ENCODE data around the gene SF3B6.

SF3B6 gene

DNA sequence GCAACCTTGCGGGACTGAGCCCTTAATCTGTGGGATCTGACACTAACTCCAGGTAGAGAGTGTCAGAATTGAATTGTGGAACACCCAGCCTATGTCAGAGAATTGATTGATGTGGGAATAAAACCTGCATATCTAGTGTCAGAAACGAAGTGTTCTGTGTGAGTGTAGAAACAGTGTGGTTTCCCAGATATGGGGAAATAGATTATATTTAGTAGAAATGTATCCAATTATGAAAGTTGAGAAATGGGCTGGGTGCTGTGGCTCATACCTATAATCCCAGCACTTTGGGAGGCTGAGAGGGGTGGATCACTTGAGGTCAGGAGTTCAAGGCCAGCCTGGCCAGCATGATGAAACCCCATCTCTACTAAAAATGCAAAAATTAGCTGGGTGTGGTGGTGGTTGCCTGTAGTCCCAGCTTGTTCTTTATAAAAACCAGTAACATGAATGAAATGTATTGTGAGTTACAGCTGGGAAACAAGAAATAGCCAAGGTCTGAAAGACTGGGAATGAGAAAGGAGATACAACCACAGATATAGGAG is 12.8 kb upstream of the SF3B6 start:
- no peak for DNase-seq

DNA sequence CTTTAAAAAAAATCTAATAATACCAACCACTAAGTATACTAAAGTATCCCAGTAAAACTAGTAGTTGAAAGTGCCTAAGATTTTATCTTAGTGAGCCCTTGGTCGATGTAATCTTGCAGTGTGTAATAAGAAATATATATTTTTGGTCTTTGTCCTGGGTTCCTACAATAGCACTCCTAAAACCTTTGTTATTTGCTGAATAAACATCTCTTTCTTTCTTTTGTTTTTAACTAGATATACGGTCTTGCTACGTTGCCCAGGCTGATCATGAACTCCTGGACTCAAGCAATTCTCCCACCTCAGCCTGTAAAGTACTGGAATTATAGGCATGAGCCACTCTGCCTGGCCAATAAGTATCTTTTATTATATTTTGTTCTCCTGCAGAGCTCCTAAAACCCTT is 10.9 kb upstream of the SF3B6 start:
- no peak for DNase-seq

DNA sequence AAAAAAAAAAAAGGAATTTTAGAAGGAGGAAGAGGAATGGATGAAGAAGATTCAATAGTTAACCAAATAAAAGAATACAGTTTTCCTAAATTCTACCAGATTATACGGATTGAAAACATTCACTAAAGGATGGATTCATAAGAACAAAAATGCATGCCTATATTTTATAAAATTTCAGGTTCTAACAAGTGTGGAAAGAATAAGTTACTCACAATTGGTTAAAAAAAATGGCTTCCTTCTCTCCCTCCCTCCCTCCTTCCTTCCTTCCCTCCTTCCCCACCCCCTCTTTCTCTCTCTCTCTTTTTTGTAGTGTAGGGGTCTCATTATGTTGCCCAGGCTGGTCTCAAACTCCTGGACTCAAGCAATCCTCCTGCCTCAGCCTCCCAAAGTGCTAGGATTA is 10.1 kb upstream of the SF3B6 start:
- no peak for DNase-seq

DNA sequence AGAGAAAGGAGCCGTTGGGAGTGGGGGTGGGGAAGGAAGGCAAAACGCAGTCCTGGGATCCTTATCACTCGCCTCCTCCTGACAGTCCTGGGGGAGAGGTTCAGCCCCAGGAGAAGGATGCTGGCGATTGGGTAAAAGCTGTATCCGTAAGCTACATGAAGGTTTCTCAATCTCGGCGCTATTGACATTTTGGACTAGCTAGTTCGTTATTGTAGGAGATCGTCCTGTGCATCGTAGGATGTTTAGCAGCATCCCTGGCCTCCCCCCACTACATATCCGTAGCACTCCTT is 9.0 kb upstream of the SF3B6 start:
- no peak for DNase-seq

DNA sequence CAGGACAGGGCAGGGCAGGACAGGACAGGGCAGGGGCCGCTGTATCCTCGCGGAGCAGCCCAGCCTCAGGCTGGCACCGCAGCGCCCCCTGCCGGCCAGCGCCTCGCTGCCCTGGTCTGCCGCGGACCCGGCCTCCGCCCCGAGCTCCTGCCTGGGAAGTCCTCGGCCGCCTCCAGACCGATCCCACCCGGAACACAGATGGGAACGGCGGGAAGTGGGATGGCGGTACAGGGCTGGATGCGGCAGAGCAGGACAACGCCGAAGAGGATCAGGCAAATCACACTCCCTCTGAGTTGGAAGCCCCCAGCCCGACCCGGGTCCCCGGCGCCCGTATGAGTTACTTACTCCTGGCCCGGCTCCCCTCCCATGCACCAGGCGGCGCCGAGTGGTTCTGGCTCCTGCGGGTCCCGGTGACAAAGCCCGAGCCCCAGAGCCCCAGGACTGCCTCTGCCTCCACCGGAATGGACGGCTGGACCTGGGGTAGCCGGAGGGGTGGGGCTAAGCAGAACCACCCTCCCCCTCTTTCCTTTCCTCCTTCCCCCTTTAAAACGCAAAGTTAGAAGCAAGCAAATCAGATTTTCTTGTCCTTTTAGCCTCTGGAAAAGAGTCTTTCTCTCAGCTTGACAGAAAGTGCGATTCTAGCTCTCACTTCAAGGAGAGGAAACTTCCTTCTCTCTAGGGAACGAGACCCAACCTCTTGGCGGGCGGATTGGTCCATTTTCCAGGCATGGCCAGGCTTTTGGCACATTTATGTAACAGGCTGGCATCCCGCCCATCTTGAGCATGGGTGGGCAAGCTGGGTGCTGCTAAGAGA is 8.5 kb upstream of the SF3B6 start, which contains the start of gene TP53I3:
TSS of gene TP53I3 (minus strand) at position 449 of the 814 bp plus-strand sequence. CDS start 508 bp downstream, outside the sequence.
- peak; percentile 85 for DNase-seq

DNA sequence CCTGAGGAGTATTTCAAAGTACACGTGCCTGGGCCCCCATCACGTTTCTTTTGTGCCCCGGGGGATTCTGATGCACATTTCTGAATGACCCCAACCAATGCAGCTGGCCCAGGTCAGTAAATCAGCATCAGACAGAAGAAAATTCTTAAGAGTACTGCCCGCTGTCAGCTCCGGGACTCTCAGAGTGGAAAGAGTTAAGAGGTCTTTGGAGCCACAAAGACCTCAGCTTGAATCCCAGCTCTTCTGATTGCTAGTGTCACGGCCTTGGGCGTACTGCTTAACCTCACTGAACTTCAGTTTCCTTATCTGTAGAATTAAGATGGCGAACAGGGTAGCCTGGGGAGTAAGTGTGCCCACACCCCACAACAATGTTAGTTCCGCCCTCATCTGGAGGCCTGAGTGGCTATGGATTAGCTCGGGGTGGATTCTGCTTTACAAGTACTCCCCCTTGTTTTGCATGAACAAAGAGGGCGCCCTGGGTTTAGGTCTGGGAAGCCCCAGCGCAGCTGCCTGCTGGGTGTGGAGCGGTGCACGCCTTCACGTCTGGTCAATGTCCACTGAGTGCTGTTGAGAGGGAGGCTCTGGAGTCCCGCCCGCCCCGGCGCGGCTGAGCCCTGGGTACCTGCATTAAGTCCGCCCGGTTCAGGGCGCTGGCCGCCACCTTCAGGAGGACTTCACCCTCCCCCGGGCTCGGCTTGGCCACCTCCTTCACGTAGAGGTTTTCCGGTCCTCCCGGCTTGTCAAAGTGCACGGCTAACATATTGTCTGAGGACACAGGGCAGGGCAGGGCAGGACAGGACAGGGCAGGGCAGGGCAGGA is 7.7 kb upstream of the SF3B6 start:
- peak; percentile 80 for DNase-seq

DNA sequence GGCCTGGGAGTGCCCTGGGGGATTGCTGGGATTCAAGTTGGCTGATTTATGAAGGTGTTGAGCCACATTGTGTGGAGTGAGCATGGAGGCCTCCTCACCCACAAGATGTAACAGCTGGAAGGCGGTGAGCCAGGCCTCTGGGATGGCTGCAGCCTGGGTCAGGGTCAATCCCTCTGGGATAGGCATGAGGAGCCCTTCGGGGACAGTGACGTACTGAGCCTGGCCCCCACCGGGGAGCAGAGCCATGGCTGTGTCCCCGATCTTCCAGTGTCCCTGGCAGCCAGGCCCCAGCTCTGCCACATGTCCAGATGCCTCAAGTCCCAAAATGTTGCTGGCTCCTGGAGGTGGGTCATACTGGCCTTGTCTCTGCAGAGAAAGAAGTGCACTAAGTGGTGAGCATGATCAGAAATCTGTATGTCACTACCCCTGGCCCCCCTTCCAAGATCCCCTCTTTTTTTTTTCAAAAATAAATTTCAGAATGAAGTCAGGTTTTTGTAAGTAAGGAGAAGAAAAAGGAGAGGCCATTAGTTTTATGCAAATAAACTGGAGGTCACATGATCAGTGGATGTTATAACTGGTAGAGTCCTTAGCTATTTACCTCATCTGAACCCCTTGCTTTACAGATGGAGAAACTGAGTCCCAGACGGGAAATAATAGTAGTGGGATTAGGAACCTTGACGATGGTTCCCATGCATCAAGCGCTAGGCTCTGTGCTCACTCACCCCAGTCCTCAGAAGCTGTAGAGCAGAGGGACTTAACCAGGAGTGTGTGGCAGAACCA is 6.9 kb upstream of the SF3B6 start:
- DNase-seq: no peak

DNA sequence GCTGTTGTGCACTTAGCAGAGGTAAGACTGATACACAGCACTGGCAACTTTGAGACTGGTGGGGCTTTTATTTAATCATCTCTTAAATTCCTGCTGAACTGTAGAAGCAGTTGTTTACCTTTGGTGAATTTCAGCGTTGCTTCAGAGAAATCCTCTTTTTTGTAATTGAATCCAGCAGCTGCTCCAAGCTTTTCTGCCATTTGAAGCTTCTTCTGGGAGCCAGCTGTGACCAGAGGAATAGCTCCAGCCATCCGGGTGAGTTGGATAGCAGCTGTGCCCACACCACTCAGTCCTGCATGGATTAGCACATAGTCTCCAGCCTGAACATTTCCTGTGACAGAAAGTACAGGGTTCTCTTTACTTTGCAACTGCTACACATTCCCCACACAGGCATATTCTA is 4.6 kb upstream of the SF3B6 start:
- DNase-seq: no peak

DNA sequence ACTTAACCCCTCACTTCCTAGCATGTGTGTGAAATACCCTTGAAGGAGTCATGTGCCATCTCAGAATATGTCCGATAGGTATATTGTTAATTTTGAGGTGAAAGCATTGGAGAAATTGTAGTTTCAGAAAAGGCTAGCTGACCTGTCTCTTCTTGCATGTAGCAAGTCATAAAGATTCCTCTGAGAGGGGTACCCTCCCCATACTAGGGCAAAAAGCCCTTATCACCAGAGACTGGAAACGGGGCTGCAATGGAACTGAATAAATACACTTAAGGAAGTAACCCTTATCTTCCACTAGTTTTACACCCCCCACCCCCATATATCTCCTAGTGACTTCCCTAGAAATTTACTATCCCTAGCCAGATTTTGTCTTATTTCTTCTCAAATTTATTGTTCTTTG is 1.8 kb upstream of the SF3B6 start:
- DNase-seq: no peak

DNA sequence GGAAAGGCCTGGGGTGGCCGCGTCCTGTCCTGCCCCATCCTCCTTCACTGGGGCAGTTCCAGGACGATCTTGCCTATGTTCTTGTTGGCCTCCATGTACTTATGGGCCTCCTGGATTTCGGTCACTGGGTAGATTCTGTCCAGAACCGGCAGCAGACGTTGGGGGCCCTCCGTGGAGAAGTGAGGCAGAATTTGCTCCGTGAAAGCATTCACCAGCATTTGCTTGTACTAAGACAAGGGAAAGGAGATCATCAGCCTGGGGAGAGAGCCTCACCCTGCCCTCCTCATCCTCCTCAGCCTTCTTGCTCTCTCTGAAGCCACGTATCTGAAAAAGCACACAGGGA is 1.4 kb upstream of the SF3B6 start:
- no peak for DNase-seq

DNA sequence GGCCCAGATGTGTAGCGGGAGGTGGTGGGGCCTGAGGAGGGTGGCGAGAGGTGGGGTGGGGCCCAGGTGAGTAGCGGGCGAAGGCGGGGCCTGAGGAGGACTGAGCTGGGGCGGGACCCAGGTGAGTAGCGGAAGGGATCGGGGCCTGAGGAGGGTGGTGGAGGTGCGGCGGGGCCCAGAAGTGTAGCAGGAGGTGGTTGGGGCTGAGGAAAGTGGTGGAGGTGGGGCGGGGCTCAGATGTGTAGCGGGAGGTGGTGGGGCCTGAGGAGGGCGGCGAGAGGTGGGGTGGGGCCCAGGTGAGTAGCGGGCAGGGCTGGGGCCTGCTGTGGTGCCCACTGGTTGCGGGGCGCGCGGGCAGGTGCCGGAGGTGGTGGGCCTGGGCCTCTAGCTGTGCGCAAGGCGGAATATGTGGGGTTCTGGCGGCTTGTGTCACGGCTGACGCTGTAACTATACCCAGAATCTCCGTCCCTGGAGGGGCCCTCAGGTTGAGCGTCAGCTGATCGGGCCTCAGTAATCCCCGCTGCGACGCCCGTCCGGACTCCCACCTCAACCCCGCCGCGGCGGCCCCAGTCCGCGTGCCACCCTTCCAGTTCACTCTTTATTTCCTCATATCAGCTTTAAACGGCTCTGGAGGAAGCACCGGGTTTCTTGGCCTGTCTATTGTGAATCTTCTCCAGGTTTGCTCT is 866 bp upstream of the SF3B6 start:
- DNase-seq: peak; percentile 37

DNA sequence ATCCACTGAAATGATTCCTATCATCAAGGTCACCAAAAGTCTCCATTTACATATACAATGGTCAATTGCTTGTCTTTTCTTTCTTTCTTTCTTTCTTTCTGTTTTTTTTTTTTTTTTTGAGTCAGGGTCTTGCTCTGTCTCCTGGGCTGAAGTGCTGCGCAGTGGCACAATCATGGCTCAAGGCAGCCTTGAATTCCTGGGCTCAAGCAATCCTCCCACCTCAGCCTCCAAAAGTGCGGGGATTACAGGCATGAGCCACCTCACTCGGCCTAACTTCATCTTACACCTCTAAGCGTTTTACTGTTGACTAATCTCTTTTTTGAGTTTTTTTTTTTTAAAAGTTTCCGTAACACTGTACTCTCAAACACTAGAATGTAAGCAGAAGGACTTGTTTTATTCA is 867 bp downstream of the SF3B6 start:
- no peak for DNase-seq

DNA sequence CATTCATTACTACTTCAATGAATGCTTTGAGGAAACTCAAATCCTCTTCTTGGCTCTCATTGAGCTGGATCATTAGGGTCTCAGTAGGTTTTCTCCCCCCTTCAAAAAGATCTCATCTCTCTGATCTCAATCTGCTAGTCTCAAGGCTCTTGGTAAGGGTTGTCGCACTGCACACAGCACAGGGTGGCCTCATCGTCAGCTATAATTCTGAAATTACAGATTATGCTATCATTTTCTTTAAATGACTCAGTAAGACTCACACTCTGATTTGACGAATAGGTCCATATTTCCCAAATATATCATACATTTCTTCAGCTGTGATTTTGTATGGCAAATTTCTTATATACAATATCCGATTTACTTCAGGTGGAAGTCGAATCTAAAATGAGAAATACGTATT is 2.3 kb downstream of the SF3B6 start:
- no peak for DNase-seq

DNA sequence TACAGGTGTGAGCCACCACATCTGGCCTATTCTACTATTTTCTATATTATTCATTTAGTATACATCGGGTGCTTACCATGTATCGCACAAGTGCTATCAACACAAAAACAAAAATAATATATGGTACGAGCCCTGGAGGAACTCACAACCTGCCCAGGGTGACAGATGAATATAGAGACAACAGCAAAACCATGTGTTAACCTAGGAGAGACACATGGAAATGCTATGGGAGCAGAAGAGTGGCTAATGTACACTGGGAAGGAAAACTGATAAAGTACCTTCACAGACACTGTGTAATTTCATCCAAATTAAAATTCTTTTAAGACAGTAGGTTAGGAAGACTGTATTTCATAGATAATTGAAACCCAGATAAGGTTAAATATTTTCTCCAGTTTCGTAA is 3.9 kb downstream of the SF3B6 start:
- no peak for DNase-seq

DNA sequence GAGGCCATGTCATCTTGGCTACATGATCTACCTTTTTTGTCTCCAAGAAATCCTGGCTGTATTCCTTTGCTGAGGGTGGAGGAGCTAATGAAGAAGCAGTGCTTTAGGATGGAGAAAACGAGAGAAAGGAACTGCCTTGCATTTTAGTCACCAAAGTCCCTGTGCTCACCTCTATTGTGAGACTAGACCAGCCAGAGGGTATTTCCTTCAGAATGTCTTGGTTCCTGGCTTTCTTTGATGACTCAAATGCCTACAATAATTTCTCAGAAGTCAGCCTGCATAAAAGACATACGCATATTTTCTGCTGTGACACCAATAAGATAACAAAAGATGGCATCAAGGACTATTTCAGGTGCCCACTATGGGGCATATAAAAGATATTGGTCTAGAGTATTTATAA is 10.8 kb downstream of the SF3B6 start:
- DNase-seq: no peak

DNA sequence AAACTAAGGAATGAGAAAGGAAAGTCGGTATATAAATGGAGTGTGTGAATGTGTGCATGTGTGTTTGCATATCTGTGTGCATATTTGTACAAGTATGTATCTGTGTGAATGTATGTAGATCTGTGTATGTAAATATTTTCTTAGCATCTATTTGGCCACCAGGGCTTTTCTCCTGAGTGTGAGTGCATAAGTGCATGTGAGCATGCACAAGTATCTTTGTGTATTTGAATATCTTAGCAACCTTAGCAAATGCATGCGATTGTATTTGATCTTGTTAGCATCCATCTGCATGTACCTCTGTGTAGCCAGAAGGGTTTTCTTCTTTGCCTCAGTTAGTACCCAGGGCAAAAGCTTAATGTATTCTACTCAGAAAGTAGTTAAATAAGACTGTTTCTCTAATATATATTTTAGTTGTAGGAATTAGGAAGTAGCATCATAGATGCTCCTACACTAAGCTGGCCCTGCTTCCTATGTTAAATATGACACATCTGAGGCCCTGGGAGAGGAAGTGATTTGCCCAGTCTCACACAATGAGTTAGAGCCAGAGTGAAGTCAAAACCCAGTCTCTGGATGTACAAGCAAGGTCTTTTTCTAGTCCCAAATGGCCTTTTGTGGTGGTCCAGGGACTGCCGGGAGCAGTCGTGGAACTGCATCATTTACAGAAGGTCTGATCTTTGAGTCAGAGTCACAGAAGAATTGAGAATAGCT is 17.4 kb downstream of the SF3B6 start:
- DNase-seq: no peak

DNA sequence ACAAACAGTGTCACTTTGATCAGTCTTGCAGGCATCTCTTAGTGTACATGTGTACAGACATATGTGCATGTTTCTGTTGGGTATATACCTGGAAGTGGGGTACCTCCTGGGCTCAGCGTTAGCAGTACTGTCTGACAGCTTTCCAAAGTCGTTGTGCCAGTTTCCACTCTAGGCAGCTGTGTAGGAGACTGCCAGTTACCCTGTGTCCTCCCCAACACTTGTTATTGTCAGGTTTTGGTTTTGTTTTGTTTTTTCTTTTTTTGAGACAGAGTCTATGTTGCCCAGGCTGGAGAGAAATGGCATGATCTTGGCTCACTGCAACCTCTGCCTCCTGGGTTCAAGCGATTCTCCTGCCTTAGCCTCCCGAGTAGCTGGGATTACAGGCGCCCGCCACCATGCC is 20.4 kb downstream of the SF3B6 start:
- DNase-seq: no peak

DNA sequence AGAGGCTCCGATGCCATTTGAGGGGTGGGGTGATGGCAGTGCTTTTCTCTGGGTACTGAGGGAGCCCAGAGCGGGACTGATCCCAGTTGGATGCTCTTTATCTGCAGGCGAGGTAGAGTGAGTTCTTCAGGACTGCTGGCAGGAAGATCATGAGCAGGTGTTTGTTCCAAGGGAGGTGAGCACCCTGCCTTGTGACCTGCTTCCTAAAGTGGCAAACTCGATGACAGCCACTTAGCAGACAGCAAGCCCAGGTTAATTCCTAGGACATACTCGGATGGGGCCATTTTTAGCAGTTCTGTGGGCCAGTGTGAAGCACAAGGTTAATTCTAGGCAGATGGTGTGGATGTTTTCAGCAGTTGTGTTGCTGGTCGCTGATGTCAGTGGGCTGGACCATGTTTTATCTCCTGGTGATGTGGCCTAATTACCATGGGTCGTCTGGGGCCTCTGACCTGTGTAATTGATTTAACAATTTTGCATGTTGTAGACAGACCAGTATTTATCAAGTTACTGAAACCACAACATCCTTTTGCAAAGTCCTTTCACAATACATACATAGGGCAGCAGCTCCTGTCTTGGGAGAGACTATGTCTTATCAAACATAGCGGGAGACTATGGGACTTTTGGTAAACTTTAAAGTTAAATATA is 21.6 kb downstream of the SF3B6 start:
- DNase-seq: no peak

DNA sequence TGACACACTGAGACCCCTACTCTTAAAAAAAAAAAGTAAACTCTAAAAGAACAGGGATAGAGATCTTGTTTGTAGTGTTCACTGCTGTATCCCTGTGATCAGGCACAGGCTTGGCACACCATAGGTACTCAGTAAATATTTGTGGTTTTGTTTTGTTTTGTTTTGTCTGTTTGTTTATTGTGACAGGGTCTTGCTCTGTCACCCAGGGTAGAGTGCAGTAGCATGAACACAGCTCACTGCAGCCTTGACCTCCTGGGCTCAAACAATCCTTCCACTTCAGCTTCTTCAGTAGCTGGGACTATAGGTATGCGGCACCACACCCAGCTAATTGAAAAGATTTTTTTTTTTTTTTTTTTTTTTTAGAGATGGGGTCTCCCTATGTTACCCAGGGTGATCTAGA is 23.2 kb downstream of the SF3B6 start:
- DNase-seq: no peak

DNA sequence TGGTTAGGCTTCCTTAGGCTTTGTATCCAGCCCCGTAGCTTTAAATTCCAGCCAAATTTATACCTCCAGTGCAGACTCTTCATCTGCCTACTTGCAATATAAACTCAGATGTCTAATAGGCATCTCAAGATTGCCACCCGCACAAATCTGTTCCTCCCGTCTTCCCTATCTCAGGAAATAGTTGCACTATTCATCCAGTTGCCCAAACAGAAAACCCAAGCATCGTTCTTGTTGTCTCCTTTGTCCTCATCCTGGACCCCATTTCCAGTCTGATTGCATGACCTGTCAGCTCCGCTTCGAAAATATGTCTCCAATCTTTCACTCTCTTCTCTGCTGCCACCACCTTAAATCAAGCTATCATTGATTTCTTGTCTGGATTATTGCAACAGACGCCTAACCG is 24.3 kb downstream of the SF3B6 start:
- DNase-seq: no peak

DNA sequence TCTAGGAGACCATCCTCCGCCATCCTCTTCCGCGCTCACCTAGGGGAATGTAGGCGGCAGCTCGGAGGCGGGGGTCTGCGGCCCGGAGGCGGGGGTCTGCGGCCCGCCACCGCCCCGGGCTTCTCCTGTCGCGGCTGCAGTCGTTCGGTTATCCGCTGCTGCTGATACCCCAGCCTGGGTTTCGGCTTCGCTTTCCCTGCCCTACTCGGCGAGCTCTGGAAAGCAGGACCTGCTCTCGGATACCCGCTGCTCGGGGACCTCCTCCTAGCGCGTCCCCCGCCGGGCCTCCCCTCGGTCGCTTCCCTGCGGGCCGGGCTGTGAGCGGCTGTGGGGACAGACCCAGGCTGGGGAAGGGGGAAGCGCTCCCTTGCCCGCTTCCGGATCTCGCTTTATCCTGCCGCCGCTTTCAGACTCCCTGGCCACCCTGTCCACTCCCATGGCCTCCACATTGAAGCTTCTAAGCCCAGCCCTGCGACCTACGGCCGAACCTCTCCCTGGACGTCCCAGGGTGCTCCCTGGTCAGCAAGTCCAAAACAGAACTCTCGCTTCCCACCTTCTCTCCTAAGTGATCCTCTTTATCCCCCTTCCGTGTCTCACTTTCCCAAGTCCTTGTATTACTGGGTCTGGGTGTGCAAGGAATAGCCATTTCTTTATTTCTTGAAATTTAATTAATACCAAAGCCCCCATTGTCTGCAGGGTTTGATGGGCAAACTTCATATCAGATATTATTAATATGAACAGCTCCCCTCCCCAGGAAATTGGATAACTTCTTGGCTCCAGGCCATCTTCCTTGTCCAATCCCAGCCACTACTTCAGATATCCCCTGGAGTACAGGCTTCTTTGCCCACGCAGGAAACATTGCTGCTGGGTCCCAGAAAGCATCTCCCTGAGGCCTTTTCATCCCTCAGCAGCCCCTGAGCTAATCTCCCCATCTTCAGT is 25.8 kb downstream of the SF3B6 start:
- DNase-seq: no peak

All from NCI-H1105 treated with DMSO at 0.1 percent for 48 hours (cell line).